ENCODE results near the gene TRAF2. TPM values are rescaled to one million over a fixed set of nuclear protein-coding genes. Genes with fewer than 3 reads are reported as not detected.
A peak's percentile ranks its signal among the peaks of the same experiment; 100 is the strongest.

Gene TRAF2
- total RNA-seq, 8 experiments from 2014 or later = 6.8 to 18.4 (median 10.0) TPM

DNA sequence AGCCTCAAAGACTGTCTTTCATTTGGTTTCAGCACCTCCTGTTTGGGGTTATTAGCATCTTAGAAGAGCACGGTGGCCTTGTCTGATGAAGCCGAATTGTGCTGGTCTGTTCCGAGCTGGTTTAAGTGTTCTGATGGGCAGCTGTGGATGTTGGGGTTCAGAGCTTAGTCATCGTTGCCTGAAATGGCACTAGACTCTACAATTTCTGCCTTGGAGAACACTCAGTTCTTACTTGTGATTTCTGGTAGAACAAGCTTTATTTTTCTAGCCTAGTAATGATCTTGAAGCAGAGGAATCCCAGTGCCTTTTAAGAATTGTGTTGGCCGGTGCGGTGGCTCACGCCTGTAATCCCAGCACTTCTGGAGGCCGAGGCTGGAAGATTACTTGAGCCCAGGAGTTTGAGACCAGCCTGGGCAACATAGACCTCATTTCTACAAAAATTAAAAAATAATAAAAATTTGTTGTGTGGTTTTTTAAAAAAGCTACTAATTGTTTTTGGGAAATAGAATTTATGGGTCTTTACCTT, 50.4 kb downstream of the TRAF2 start:
- no peak for ATAC-seq (replicated peaks in 6 of 8)
- Histone ChIP-seq H3K4me1 (replicated peaks in 1 of 2) (no peaks in the 10 kb centered on the region), H3K4me3 (no peak overlapping the region), H3K27ac (no peak overlapping the region)
- in situ Hi-C loops (cut with MboI; ENCODE audit: low pct_unique_long_range_greater_than_20kb in 2 of 9, low sequenced_read_pairs in 9 of 9, unreplicated experiment in 9 of 9) = no loop called here
- 37 to 100% (median 84%) methylated on average over 1 to 8 of the region's 8 CpGs; no CpG with 5 or more reads in 1 of the 10 experiments for WGBS, 10 experiments

DNA sequence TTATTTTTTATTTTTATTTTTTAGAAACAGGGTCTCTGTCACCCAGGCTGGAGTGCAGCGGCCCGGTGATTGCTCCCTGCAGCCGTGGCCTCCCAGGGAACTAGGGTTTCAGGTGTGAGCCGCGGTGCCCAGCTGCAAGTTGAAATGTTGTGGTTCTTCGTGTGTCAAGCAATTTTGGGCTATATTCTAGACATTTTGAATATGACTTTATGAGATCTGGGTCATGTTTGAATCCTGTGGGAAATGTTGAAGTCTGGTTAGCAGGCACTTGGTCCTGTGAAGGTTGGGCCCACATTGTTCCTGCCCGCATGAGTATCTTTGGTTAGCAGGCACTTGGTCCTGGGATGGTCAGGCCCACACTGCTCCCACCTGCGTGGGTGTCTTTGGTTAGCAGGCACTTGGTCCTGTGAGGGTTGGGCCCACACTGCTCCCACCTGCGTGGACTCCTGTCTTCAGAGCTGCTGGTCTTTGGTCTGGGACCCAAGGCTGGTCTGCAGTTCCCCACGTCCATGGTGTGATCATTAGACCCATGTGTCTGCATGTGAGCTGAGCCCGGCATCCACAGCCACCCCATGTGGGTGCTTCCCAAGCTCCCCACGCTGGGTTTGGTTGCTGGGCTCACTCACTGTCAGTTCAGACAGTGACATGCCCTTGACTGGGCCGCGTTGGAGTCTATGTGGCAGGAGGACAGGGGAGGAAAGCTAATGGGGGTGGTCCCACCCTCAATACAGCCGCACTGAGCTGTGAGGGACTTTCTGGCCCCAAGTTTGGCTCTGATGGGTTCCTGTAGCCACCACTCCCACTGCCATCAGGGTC, 51.1 kb downstream of the TRAF2 start:
- no peak overlapping the region for H3K27ac ChIP-seq
- 82 to 100% (median 91%) methylated on average over 2 to 7 of the region's 15 CpGs; no CpG with 5 or more reads in 4 of the 10 experiments for WGBS, 10 experiments
- in situ Hi-C loops (cut with MboI; ENCODE audit: low pct_unique_long_range_greater_than_20kb in 2 of 9, low sequenced_read_pairs in 9 of 9, unreplicated experiment in 9 of 9) = no loop called here

GRCh38 chr9:136939431-136939995, 53.2 kb downstream of the TRAF2 start:
- in situ Hi-C loops (cut with MboI; ENCODE audit: low pct_unique_long_range_greater_than_20kb in 2 of 9, low sequenced_read_pairs in 9 of 9, unreplicated experiment in 9 of 9) = no loop called here
- no peak for ATAC-seq (replicated peaks in 6 of 8)
- WGBS, 10 experiments = 80 to 97% (median 94%) methylated on average over 2 to 13 of the region's 28 CpGs; no CpG with 5 or more reads in 5 of the 10 experiments
- no peak overlapping the region for H3K27ac ChIP-seq
- peaks cover 3 to 9% of the 10 kb centered on the region in 2 donors for H3K4me1 ChIP-seq (replicated peaks in 1 of 2)
- no peak overlapping the region for H3K4me3 ChIP-seq

More for the DNA sequence above, 51.1 kb downstream of the TRAF2 start:
- ATAC-seq (replicated peaks in 6 of 8) = no peak
- no peak overlapping the region for H3K4me3 ChIP-seq
- no peaks in the 10 kb centered on the region for H3K4me1 ChIP-seq (replicated peaks in 1 of 2)

- peaks cover 3 to 11% of the 10 kb centered on the region in 2 donors for H3K4me1 ChIP-seq (replicated peaks in 1 of 2)
- ATAC-seq (replicated peaks in 6 of 8) = no peak
- H3K4me3 ChIP-seq = no peak overlapping the region
- 93 to 100% (median 100%) methylated on average over 1 to 3 of the region's 16 CpGs; no CpG with 5 or more reads in 7 of the 10 experiments for WGBS, 10 experiments
- in situ Hi-C loops (cut with MboI; ENCODE audit: low pct_unique_long_range_greater_than_20kb in 2 of 9, low sequenced_read_pairs in 9 of 9, unreplicated experiment in 9 of 9) = no loop called here
- H3K27ac ChIP-seq = no peak overlapping the region
These were observed 53.7 kb downstream of the TRAF2 start for GRCh38 chr9:136939996-136940525.

DNA sequence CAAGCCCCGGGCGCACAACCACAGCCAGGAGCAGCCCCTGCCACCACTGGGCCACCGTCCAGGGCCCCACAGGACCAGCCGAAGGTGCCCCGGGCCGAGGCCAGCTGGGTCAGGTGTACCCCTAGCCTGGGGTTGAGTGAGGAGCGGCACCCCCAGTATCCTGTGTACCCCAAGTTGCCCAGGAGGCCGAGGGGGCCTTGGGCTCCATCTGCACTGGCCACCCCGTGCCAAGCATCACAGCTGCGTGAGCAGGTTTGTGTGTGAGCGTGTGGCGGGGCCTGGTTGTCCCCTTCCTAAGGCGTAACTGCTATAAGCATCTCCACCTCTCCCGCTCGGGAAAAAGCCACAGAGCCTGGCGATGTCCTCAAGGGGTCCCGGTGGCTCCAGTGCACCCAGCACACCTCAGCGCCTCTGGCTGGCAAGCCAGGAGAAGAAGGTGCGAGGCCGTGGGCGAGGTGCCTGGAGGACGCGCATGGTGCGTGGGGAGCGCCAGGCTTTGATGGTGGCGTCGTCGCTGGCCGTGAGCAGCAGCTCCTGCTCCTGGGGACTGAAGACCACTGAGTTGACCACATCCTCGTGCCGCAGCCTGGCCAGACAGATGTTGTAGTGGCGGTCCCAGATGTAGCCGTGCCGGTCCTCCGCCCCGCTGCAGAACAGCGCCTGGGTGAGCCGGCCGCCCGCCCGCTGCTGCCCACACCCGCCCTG, 54.4 kb downstream of the TRAF2 start:
- Histone ChIP-seq H3K27ac (no peak overlapping the region), H3K4me1 (replicated peaks in 1 of 2) (peaks cover 3 to 11% of the 10 kb centered on the region in 2 donors), H3K4me3 (no peak overlapping the region)
- no peak for ATAC-seq (replicated peaks in 6 of 8)
- in situ Hi-C loops (cut with MboI; ENCODE audit: low pct_unique_long_range_greater_than_20kb in 2 of 9, low sequenced_read_pairs in 9 of 9, unreplicated experiment in 9 of 9) = no loop called here
- 94 to 100% (median 100%) methylated on average over 1 to 23 of the region's 42 CpGs; no CpG with 5 or more reads in 5 of the 10 experiments for WGBS, 10 experiments

DNA sequence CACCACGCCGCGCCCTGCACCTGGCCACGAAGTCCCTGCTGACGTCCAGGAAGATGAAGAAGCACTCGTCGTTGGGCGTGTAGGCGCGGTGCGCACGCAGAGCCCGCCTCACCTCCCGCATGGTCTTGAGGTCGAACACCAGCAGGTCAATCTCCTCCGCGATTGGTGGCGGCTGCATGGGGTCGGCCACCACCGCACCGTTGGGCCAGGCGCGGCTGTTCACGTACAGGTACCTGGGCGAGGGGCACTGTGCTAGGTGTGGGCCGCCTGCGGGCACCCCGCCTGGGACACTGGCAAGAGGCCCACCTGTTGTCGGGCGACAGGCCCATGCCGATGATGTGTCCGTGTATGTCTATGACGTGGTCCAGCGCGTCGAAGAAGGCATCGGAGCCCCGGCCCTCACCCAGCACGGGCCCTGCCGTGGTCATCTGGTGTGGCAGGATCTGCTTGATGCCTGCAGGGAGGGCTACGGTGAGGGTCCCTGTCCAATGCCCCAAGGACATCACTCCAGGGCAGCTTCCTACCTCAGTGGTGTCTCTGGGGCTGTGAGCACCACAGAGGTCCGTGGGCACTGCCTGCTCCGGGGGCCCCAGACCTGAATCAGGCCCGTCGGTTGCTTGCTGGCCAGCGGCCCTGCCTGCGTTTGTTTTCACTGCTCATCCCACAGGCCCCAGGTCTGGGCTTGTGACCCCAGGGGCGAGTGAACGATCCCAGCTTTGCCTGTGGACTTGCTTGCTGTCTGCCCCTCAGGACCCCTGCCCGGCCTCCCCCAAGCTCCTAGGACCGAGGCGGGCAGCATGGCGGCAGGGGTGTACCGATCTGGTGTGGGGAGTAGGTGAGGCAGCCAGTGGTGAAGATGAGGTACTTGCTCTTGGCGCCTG, 55.2 kb downstream of the TRAF2 start:
- WGBS, 10 experiments = 80 to 100% (median 90%) methylated on average over 1 to 7 of the region's 55 CpGs; no CpG with 5 or more reads in 4 of the 10 experiments
- ATAC-seq (replicated peaks in 6 of 8) = no peak
- no peak overlapping the region for H3K4me3 ChIP-seq
- in situ Hi-C loops (cut with MboI; ENCODE audit: low pct_unique_long_range_greater_than_20kb in 2 of 9, low sequenced_read_pairs in 9 of 9, unreplicated experiment in 9 of 9) = no loop called here
- H3K4me1 ChIP-seq (replicated peaks in 1 of 2) = peaks cover 3 to 11% of the 10 kb centered on the region in 2 donors
- no peak overlapping the region for H3K27ac ChIP-seq

GRCh38 chr9:136942112-136942880, 56.0 kb downstream of the TRAF2 start:
- Histone ChIP-seq H3K4me1 (replicated peaks in 1 of 2) (peaks cover 3 to 11% of the 10 kb centered on the region in 2 donors), H3K4me3 (no peak overlapping the region), H3K27ac (no peak overlapping the region)
- ATAC-seq (replicated peaks in 6 of 8) = no peak
- in situ Hi-C loops (cut with MboI; ENCODE audit: low pct_unique_long_range_greater_than_20kb in 2 of 9, low sequenced_read_pairs in 9 of 9, unreplicated experiment in 9 of 9) = no loop called here
- 100% methylated on average over 3 of the region's 60 CpGs; no CpG with 5 or more reads in 9 of the 10 experiments for WGBS, 10 experiments

DNA sequence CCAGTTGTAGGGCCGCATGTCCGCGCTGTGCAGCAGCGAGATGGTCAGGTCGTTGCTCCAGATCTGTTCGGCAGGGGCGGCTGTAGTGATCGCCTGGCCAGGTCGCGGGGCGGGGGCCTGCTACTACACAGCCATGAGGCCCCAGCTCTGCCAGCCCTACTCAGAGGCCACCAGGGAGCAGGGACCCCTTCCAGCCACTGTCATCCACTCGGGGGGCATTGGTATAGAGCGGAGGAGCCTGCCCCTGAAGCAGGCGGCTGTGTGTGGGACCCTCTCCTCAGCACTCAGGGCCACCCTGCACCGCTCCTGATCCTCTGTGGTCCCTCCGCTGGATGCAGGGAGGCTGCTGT, 56.5 kb downstream of the TRAF2 start:
- peaks cover 3 to 12% of the 10 kb centered on the region in 2 donors for H3K4me1 ChIP-seq (replicated peaks in 1 of 2)
- H3K4me3 ChIP-seq = peak overlapping the region in 1 of 5 donors; percentile 76
- H3K27ac ChIP-seq = no peak overlapping the region
- 91% methylated on average over 8 of the region's 16 CpGs; no CpG with 5 or more reads in 9 of the 10 experiments for WGBS, 10 experiments
- no peak for ATAC-seq (replicated peaks in 6 of 8)
- in situ Hi-C loops (cut with MboI; ENCODE audit: low pct_unique_long_range_greater_than_20kb in 2 of 9, low sequenced_read_pairs in 9 of 9, unreplicated experiment in 9 of 9) = no loop called here

DNA sequence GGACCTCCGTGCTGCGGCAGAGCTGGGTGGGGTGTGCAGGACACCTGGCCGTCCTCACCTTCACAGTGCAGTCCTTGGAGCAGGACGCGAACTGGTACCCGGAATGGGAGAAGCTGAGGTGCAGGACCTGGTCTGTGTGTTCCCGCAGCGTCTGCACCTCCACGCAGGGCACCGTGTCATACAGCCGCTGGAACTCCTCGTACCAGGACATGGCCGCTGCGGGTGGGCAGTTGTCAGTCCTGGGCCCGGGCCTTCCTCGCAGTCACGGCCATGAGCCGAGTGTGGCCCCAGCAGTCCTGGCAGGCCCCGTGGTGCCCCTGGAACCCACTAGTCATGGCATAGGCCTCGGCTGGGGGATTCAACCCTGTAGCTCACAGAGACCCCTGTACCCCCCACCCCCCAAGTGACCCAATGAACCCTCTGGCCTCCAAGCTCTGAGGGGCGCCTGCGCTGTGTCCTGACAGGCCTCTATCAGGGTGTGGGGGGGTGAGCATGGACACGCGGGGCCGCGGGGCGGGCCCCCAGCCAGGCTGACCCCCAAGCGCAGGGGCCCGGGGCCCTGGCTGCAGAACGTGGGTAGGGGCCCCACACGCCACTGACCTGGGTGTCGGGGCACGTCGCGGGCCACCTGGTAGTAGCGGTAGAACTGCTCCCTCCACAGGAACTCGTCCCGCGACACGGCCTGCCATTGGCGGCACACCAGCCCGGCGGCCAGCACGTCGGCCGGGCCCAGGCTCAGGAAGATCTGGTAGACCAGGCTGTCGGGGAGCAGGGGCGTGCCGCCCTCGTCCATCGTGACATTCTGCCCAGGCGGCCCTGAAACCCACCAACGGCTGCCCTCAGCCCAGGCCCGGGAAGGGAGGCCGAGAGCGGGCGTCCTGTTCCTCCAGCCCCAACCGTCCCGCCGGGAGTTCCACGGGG, 57.2 kb downstream of the TRAF2 start:
- in situ Hi-C loops (cut with MboI; ENCODE audit: low pct_unique_long_range_greater_than_20kb in 2 of 9, low sequenced_read_pairs in 9 of 9, unreplicated experiment in 9 of 9) = no loop called here
- peaks cover 3 to 17% of the 10 kb centered on the region in 2 donors for H3K4me1 ChIP-seq (replicated peaks in 1 of 2)

DNA sequence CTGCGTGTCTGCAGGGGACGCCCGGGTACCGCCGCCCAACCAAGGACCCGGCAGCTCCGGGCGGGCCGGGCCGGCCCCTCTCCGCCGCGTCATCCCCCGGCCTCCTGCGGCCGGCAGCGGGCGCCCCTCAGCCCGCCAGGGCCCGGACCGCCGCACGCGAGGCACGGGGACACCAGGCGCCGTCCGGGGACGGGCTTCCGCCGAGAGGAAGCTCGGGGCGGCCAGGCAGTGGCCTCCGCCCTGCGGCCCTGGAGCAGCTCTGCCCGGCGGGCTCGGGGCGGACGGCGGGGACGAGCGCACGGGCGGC, 57.8 kb downstream of the TRAF2 start:
- ATAC-seq (replicated peaks in 6 of 8) = peak; percentile 58 to 79 (median 64)
- peak overlapping the region; percentile 73 to 92 for H3K27ac ChIP-seq
- no CpG with 5 or more reads among the region's 45 CpGs for WGBS, 10 experiments

More for the DNA sequence above, 57.2 kb downstream of the TRAF2 start:
- peak overlapping the region; percentile 62 to 90 (median 81) for H3K4me3 ChIP-seq
- 30 to 46% methylated on average over 2 to 4 of the region's 61 CpGs; no CpG with 5 or more reads in 8 of the 10 experiments for whole genome bisulfite sequencing, 10 experiments
- ATAC-seq (replicated peaks in 6 of 8) = peak in 6 of 8 experiments; percentile 2 to 41 (median 12)
- peak overlapping the region; percentile 73 to 92 for H3K27ac ChIP-seq

More for the DNA sequence above, 57.8 kb downstream of the TRAF2 start:
- Histone ChIP-seq H3K4me3 (peak overlapping the region; percentile 62 to 90 (median 81)), H3K4me1 (replicated peaks in 1 of 2) (peaks cover 6 to 21% of the 10 kb centered on the region in 2 donors)
- in situ Hi-C loops (cut with MboI; ENCODE audit: low pct_unique_long_range_greater_than_20kb in 2 of 9, low sequenced_read_pairs in 9 of 9, unreplicated experiment in 9 of 9) = no loop called here
